ENCODE data around the gene HMGXB4.

DNA sequence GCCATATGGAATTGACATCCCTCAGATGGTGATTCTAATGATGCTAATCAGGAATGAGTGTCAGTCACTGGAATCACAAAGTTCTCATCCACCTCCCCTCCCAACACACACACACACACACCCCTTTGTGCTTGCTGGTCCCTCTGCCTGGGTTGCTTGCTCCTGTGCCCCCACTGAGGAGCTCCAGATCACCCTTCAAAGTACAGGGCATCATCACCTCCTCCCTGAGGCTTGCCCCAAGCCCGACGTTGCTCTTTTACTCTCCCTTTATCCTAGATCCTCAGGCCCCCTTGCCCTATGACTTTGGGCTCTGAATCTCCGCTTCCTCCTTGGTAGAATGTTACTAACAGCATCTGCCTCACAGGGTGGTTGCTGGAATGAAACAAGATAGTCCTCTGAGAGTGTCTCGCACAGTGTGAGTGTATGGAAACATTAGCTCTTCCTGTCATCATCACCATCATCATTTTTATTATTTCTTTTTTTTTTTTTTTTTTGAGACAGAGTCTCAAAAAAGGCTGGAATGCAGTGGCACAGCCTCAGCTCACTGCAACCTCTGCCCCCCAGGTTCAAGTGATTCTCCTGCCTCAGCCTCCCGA lies 45.8 kb downstream of the HMGXB4 start:
- TF ChIP-seq, protein P1, sequence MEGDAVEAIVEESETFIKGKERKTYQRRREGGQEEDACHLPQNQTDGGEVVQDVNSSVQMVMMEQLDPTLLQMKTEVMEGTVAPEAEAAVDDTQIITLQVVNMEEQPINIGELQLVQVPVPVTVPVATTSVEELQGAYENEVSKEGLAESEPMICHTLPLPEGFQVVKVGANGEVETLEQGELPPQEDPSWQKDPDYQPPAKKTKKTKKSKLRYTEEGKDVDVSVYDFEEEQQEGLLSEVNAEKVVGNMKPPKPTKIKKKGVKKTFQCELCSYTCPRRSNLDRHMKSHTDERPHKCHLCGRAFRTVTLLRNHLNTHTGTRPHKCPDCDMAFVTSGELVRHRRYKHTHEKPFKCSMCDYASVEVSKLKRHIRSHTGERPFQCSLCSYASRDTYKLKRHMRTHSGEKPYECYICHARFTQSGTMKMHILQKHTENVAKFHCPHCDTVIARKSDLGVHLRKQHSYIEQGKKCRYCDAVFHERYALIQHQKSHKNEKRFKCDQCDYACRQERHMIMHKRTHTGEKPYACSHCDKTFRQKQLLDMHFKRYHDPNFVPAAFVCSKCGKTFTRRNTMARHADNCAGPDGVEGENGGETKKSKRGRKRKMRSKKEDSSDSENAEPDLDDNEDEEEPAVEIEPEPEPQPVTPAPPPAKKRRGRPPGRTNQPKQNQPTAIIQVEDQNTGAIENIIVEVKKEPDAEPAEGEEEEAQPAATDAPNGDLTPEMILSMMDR (IDR thresholded peaks at IDR 0.05): no peak
- TF ChIP-seq POLR2A (IDR thresholded peaks at IDR 0.05): no peak
- TF ChIP-seq EP300 (IDR thresholded peaks at IDR 0.05): no peak

Measured in suprapubic skin (tissue), 3 donors.